T-helper 1 cell treated with Interleukin-12 subunit alpha and Interleukin-12 subunit beta and Interleukin-4 antibody, amounts not matched to agents 30 μg/mL and 1 μg/mL, for 36 hours (primary cell): ENCODE measurements around the gene ZBTB46.
"Not testable (repeated sequence)": the region's sequence is repeated elsewhere in the genome, so short reads cannot be mapped to it uniquely, and the experiment has no call there.

ENCODE experiments used
- H3K27ac Mint-ChIP-seq: one replicate; pipeline ENCODE4 v1.8.0; 2021; ENCODE audit warnings: mild to moderate bottlenecking, mixed read lengths
- H3K27me3 Mint-ChIP-seq: one replicate; pipeline ENCODE4 v1.8.0; 2021; ENCODE audit warnings: low read depth, mixed read lengths
- H3K36me3 Mint-ChIP-seq: one replicate; pipeline ENCODE4 v1.8.0; 2021; ENCODE audit warnings: low read depth, mixed read lengths
- H3K4me1 Mint-ChIP-seq: one replicate; pipeline ENCODE4 v1.8.0; 2021; ENCODE audit warnings: low read depth, mixed read lengths
- H3K4me3 Mint-ChIP-seq: one replicate; pipeline ENCODE4 v1.8.0; 2021; ENCODE audit warnings: mild to moderate bottlenecking, moderate library complexity, mixed read lengths
- H3K9me3 Mint-ChIP-seq: one replicate; pipeline ENCODE4 v1.8.0; 2021; ENCODE audit warnings: mixed read lengths

The ZBTB46 gene

GRCh38 chr20:63734111-63734945 lies 96.7 kb downstream of the ZBTB46 start:
- Mint-ChIP-seq H3K9me3 (no peaks in the 10 kb centered on the region), H3K27me3 (no peaks in the 10 kb centered on the region), H3K27ac (peak overlapping the region; percentile 19), H3K4me3 (no peak overlapping the region), H3K36me3 (peaks cover 12% of the 10 kb centered on the region), H3K4me1 (peaks cover 22% of the 10 kb centered on the region)

- H3K27ac Mint-ChIP-seq = peak overlapping the region; percentile 37
- no peak overlapping the region for H3K4me3 Mint-ChIP-seq
Measured at GRCh38 chr20:63733579-63734081, 97.4 kb downstream of the ZBTB46 start.

GRCh38 chr20:63733117-63733516 lies 97.9 kb downstream of the ZBTB46 start:
- no peaks in the 10 kb centered on the region for H3K9me3 Mint-ChIP-seq
- peaks cover 31% of the 10 kb centered on the region for H3K4me1 Mint-ChIP-seq
- H3K27me3 Mint-ChIP-seq = no peaks in the 10 kb centered on the region
- H3K4me3 Mint-ChIP-seq = no peak overlapping the region
- peaks cover 18% of the 10 kb centered on the region for H3K36me3 Mint-ChIP-seq
- H3K27ac Mint-ChIP-seq = peak overlapping the region; percentile 37

More at GRCh38 chr20:63733579-63734081, 97.4 kb downstream of the ZBTB46 start:
- H3K36me3 Mint-ChIP-seq = peaks cover 14% of the 10 kb centered on the region
- no peaks in the 10 kb centered on the region for H3K27me3 Mint-ChIP-seq
- no peaks in the 10 kb centered on the region for H3K9me3 Mint-ChIP-seq
- H3K4me1 Mint-ChIP-seq = peaks cover 27% of the 10 kb centered on the region

GRCh38 chr20:63732118-63733095 lies 98.7 kb downstream of the ZBTB46 start:
- no peak overlapping the region for H3K4me3 Mint-ChIP-seq
- no peaks in the 10 kb centered on the region for H3K9me3 Mint-ChIP-seq
- H3K27me3 Mint-ChIP-seq = no peaks in the 10 kb centered on the region
- no peak overlapping the region for H3K27ac Mint-ChIP-seq
- peaks cover 20% of the 10 kb centered on the region for H3K36me3 Mint-ChIP-seq
- peaks cover 34% of the 10 kb centered on the region for H3K4me1 Mint-ChIP-seq

- Mint-ChIP-seq H3K4me3 (no peak overlapping the region), H3K9me3 (no peaks in the 10 kb centered on the region), H3K27me3 (no peaks in the 10 kb centered on the region), H3K36me3 (peaks cover 27% of the 10 kb centered on the region), H3K4me1 (peaks cover 37% of the 10 kb centered on the region), H3K27ac (no peak overlapping the region)
Measured at GRCh38 chr20:63731410-63731809, 99.7 kb downstream of the ZBTB46 start.

GRCh38 chr20:63730189-63730733 lies 100.8 kb downstream of the ZBTB46 start:
- H3K27me3 Mint-ChIP-seq, H3K27ac Mint-ChIP-seq, H3K9me3 Mint-ChIP-seq: not testable (repeated sequence)
- peaks cover 33% of the 10 kb centered on the region for H3K36me3 Mint-ChIP-seq
- peaks cover 31% of the 10 kb centered on the region for H3K4me1 Mint-ChIP-seq
- peak overlapping the region; percentile 36 for H3K4me3 Mint-ChIP-seq

GRCh38 chr20:63722967-63723622 lies 108.0 kb downstream of the ZBTB46 start:
- peak overlapping the region; percentile 19 for H3K27ac Mint-ChIP-seq
- H3K4me3 Mint-ChIP-seq = not testable (repeated sequence)

GRCh38 chr20:63718996-63719395 lies 112.1 kb downstream of the ZBTB46 start:
- Mint-ChIP-seq H3K27me3 (no peaks in the 10 kb centered on the region), H3K4me3 (no peak overlapping the region), H3K4me1 (peaks cover 16% of the 10 kb centered on the region), H3K36me3 (peaks cover 61% of the 10 kb centered on the region), H3K27ac (no peak overlapping the region), H3K9me3 (peaks cover 16% of the 10 kb centered on the region)

More at GRCh38 chr20:63722967-63723622, 108.0 kb downstream of the ZBTB46 start:
- not testable (repeated sequence) for H3K27me3 Mint-ChIP-seq
- H3K36me3 Mint-ChIP-seq = peaks cover 52% of the 10 kb centered on the region
- H3K4me1 Mint-ChIP-seq = peaks cover 17% of the 10 kb centered on the region
- peaks cover 12% of the 10 kb centered on the region for H3K9me3 Mint-ChIP-seq

GRCh38 chr20:63714858-63715257 lies 116.2 kb downstream of the ZBTB46 start:
- no peak overlapping the region for H3K27ac Mint-ChIP-seq
- H3K27me3 Mint-ChIP-seq = no peaks in the 10 kb centered on the region
- peaks cover 67% of the 10 kb centered on the region for H3K36me3 Mint-ChIP-seq
- H3K4me1 Mint-ChIP-seq = peaks cover 30% of the 10 kb centered on the region
- peaks cover 19% of the 10 kb centered on the region for H3K9me3 Mint-ChIP-seq
- no peak overlapping the region for H3K4me3 Mint-ChIP-seq

- no peaks in the 10 kb centered on the region for H3K27me3 Mint-ChIP-seq
- peaks cover 12% of the 10 kb centered on the region for H3K9me3 Mint-ChIP-seq
- peaks cover 55% of the 10 kb centered on the region for H3K36me3 Mint-ChIP-seq
- H3K4me1 Mint-ChIP-seq = peaks cover 35% of the 10 kb centered on the region
- no peak overlapping the region for H3K27ac Mint-ChIP-seq
- H3K4me3 Mint-ChIP-seq = no peak overlapping the region
Measured at GRCh38 chr20:63712191-63712590, 118.9 kb downstream of the ZBTB46 start.

- Mint-ChIP-seq H3K4me1 (peaks cover 40% of the 10 kb centered on the region), H3K36me3 (peaks cover 54% of the 10 kb centered on the region), H3K27ac (no peak overlapping the region), H3K9me3 (peaks cover 10% of the 10 kb centered on the region), H3K4me3 (peak overlapping the region; percentile 63), H3K27me3 (no peaks in the 10 kb centered on the region)
Measured at GRCh38 chr20:63711085-63711645, 119.9 kb downstream of the ZBTB46 start.

- peaks cover 39% of the 10 kb centered on the region for H3K4me1 Mint-ChIP-seq
- H3K36me3 Mint-ChIP-seq = peaks cover 50% of the 10 kb centered on the region
- no peaks in the 10 kb centered on the region for H3K27me3 Mint-ChIP-seq
- peak overlapping the region; percentile 86 for H3K4me3 Mint-ChIP-seq
- no peak overlapping the region for H3K27ac Mint-ChIP-seq
- H3K9me3 Mint-ChIP-seq = peaks cover 3% of the 10 kb centered on the region
Measured at GRCh38 chr20:63709149-63709527, 121.9 kb downstream of the ZBTB46 start.

GRCh38 chr20:63708301-63709148 lies 122.5 kb downstream of the ZBTB46 start:
- Mint-ChIP-seq H3K4me3 (peak overlapping the region; percentile 86), H3K27me3 (no peaks in the 10 kb centered on the region), H3K4me1 (peaks cover 39% of the 10 kb centered on the region), H3K27ac (peak overlapping the region; percentile 9), H3K36me3 (peaks cover 47% of the 10 kb centered on the region), H3K9me3 (peaks cover 3% of the 10 kb centered on the region)
